GM12878 (cell line): Measurements from ENCODE around the gene PTPN14. TPM values are rescaled to one million over a fixed set of nuclear protein-coding genes. Genes with fewer than 3 reads are reported as not detected.

ENCODE experiments used
- ATAC-seq: fragments of 200-7000 bp; cut with Tn5 transposase; 3 replicates; pipeline ENCODE4 v1.9.1; 2020; ENCODE audit warnings: mild to moderate bottlenecking, moderate library complexity
- BruUV-seq: library from RNA; stranded (reverse); fragments of 400-500 nt; replicated peaks from 2 replicates; lab custom pipeline; 2021; lab: Mats Ljungman, UMichigan
- CTCF ChIA-PET: fragments of 300-600 bp; sonication (Branson Sonifier 250); formaldehyde crosslinking; extraction: SDS; loops from one replicate; lab custom pipeline; 2021; ENCODE audit warnings: inconsistent platforms; lab: Yijun Ruan, JAX
- POLR2A ChIA-PET: fragments of 350-600 bp; formaldehyde crosslinking; extraction: SDS; loops from one replicate; lab custom pipeline; 2021; ENCODE audit warnings: inconsistent platforms; lab: Charles Lee
- RAD21 ChIA-PET: fragments of 300-600 bp; sonication (Branson Sonifier 250); formaldehyde crosslinking; loops from one replicate; lab custom pipeline; 2023; ENCODE audit warnings: antibody characterized with exemption; ENCODE audit not compliant: unreplicated experiment; lab: Charles Lee
- SMC1A ChIA-PET: fragments of 300-600 bp; sonication (Branson Sonifier 250); formaldehyde crosslinking; loops from one replicate; lab custom pipeline; 2023; ENCODE audit not compliant: unreplicated experiment, uncharacterized antibody; lab: Charles Lee
- DNase-seq: peaks from one replicate; pipeline ENCODE4 v3.0.0-alpha.2; 2011; ENCODE audit warnings: low read depth, low spot score
- FAIRE-seq: peaks from 3 replicates; lab custom pipeline; 2011; peaks lifted over from hg19 to GRCh38; lab: Jason Lieb, UNC
- H2AFZ ChIP-seq: 2 replicates; pipeline ENCODE4 v1.6.0; 2011; ENCODE audit warnings: low read depth, low read length, control low read depth; ENCODE audit not compliant: control insufficient read depth
- H3K27ac ChIP-seq: 2 replicates; pipeline ENCODE4 v1.5.1; 2011; ENCODE audit warnings: control low read depth; ENCODE audit not compliant: control insufficient read depth, insufficient read depth
- H3K27me3 ChIP-seq, 2 experiments: replicated peaks in 1 of 2; 2 replicates each; pipeline versions ENCODE4 v1.6.0 to v1.6.1; 2011; ENCODE audit warnings: low read length in 1 of 2; ENCODE audit not compliant: control insufficient read depth in 2 of 2, insufficient read depth in 2 of 2
- H3K36me3 ChIP-seq, 2 experiments: 2 replicates each; pipeline ENCODE4 v1.5.1; 2011; ENCODE audit warnings: low read length in 1 of 2; ENCODE audit not compliant: control insufficient read depth in 2 of 2, insufficient read depth in 2 of 2
- H3K4me1 ChIP-seq: 2 replicates; pipeline ENCODE4 v1.6.1; 2011; ENCODE audit warnings: mild to moderate bottlenecking, low read length, moderate library complexity, mixed read lengths; ENCODE audit not compliant: control insufficient read depth, insufficient read depth
- H3K4me2 ChIP-seq: 2 replicates; pipeline ENCODE4 v1.6.0; 2011; ENCODE audit warnings: control low read depth; ENCODE audit not compliant: control insufficient read depth, insufficient read depth
- H3K4me3 ChIP-seq: fragments of 200-600 bp; sonication (generic); 2 replicates; pipeline ENCODE4 v1.5.1; 2016
- H3K79me2 ChIP-seq: 2 replicates; pipeline ENCODE4 v1.6.0; 2011; ENCODE audit warnings: low read length; ENCODE audit not compliant: control insufficient read depth, insufficient read depth
- H3K9ac ChIP-seq: 2 replicates; pipeline ENCODE4 v1.8.0; 2011; ENCODE audit warnings: low read length, control low read depth, mixed read lengths; ENCODE audit not compliant: control insufficient read depth, insufficient read depth
- H3K9me3 ChIP-seq: replicated peaks from 3 replicates; pipeline ENCODE4 v1.5.1; 2011; ENCODE audit warnings: mild to moderate bottlenecking, low read length; ENCODE audit not compliant: control insufficient read depth, insufficient read depth
- H4K20me1 ChIP-seq: 2 replicates; pipeline ENCODE4 v1.6.0; 2011; ENCODE audit not compliant: control insufficient read depth, insufficient read depth
- E4F1 ChIP-seq: fragments of 450-650 bp; IDR thresholded peaks from 2 replicates; pipeline ENCODE4 v1.6.1; 2018; ENCODE audit warnings: borderline replicate concordance, mild to moderate bottlenecking; ENCODE audit not compliant: partially characterized antibody
- EGR1 ChIP-seq, 2 experiments: IDR thresholded peaks; 1 replicate in 1 of 2; 2 replicates in 1 of 2; pipeline ENCODE4 v1.6.1; 2011 to 2012; ENCODE audit warnings: low read depth in 2 of 2, low read length in 2 of 2, borderline replicate concordance in 1 of 2, mild to moderate bottlenecking in 1 of 2, moderate library complexity in 1 of 2
- IKZF1 ChIP-seq: fragments of 450-650 bp; conservative IDR thresholded peaks from 2 replicates; pipeline ENCODE4 v1.6.1; 2017; ENCODE audit warnings: antibody characterized with exemption, mild to moderate bottlenecking
- IKZF2 ChIP-seq, 2 experiments: fragments of 450-650 bp; IDR thresholded peaks; 2 replicates each; pipeline ENCODE4 v1.6.1; 2017; ENCODE audit warnings: mild to moderate bottlenecking in 2 of 2, moderate library complexity in 2 of 2
- LARP7 ChIP-seq: fragments of 450-650 bp; IDR thresholded peaks from 2 replicates; pipeline ENCODE4 v1.6.1; 2017; ENCODE audit warnings: mild to moderate bottlenecking
- PAX8 ChIP-seq: fragments of 450-650 bp; IDR thresholded peaks from 2 replicates; pipeline ENCODE4 v1.6.1; 2017; ENCODE audit warnings: mild to moderate bottlenecking, moderate library complexity
- RFX5 ChIP-seq: IDR thresholded peaks from 2 replicates; pipeline ENCODE4 v1.6.1; 2011; ENCODE audit warnings: low read depth, low read length, improper control_type of control experiment
- SIX5 ChIP-seq: IDR thresholded peaks from 2 replicates; pipeline ENCODE4 v1.6.1; 2011; ENCODE audit warnings: mild to moderate bottlenecking, low read depth, low read length, moderate library complexity; ENCODE audit not compliant: severe bottlenecking
- TAF1 ChIP-seq: IDR thresholded peaks from 2 replicates; pipeline ENCODE4 v1.6.1; 2011; ENCODE audit warnings: mild to moderate bottlenecking, low read depth, low read length, borderline replicate concordance
- USF2 ChIP-seq: IDR thresholded peaks from 2 replicates; pipeline ENCODE4 v1.6.1; 2011; ENCODE audit warnings: low read depth, low read length, improper control_type of control experiment, borderline replicate concordance
- WGBS: methylation state at CpG from one replicate; pipeline ENCODE4 v1.1.6; 2016; ENCODE audit warnings: low lambda C conversion rate; ENCODE audit not compliant: insufficient replicate concordance, insufficient coverage; ENCODE audit errors: missing lambda C conversion rate; 5-methylcytosine and 5-hydroxymethylcytosine counted together
- in situ Hi-C: fragments of 300-500 bp; cut with MboI; formaldehyde crosslinking; loops from 9 replicates; pipeline ENCODE4 v1.14.3; 2018; ENCODE audit warnings: mixed read lengths
- intact Hi-C: fragments of 100-400 bp; cut with micrococcal nuclease; formaldehyde crosslinking; loops from one replicate; pipeline ENCODE4 v1.14.2; 2022; ENCODE audit not compliant: unreplicated experiment
- polyA plus RNA-seq, 11 experiments: library from polyadenylated mRNA; depleted of rRNA in 4 of 11; unstranded in 6 of 11; stranded (reverse) in 5 of 11; fragments of >200 nt; fragmentation: Nextera tagmentation in 4 of 11; fragmentation: Illumina TruSeq in 1 of 11; extraction: Ambion mirVana in 4 of 11; extraction: Trizol in 1 of 11; gene quantifications; 1 replicate in 1 of 11; 2 replicates in 10 of 11; pipeline versions ENCODE4 v1.2.1 to v1.2.3, GENCODE V29; 2011 to 2016; ENCODE audit warnings: inconsistent platforms in 2 of 11, missing spikeins in 2 of 11, low read depth in 1 of 11
- total RNA-seq, 4 experiments: library from RNA; depleted of rRNA in 3 of 4; stranded (reverse); fragments of >200 nt in 3 of 4; fragmentation: Illumina TruSeq in 1 of 4; extraction: Trizol in 1 of 4; gene quantifications; 2 replicates each; pipeline versions ENCODE4 v1.2.1 to v1.2.3, GENCODE V29; 2013 to 2021

PTPN14 gene
- total and polyA plus RNA-seq, 10 of the 15 experiments (the other 5 are each of a cell fraction or from before 2014, with no cell fraction given) = 0.05 to 5.1 (median 0.44) TPM

GRCh38 chr1:214571281-214571680 lies 19.9 kb upstream of the PTPN14 start:
- Histone ChIP-seq H3K4me1 (no peaks in the 10 kb centered on the region), H3K27ac (no peak overlapping the region), H3K9me3 (peaks cover 1% of the 10 kb centered on the region; the same call in 1 of the 3 replicates), H3K36me3 (no peaks in the 10 kb centered on the region), H2AFZ (no peak overlapping the region), H3K9ac (no peak overlapping the region), H4K20me1 (no peaks in the 10 kb centered on the region), H3K79me2 (no peaks in the 10 kb centered on the region), H3K4me2 (no peak overlapping the region), H3K27me3 (no peaks in the 10 kb centered on the region), H3K4me3 (no peak overlapping the region)
- intact Hi-C loops = no loop called here
- RAD21 ChIA-PET = interaction anchor here (0.5 to 0.6 kb wide), 2 partner anchors 18 to 267 kb away, joined by 3 to 4 read pairs; no protein-coding TSS in a partner anchor
- POLR2A ChIA-PET = no interaction called here
- in situ Hi-C loops = no loop called here
- no peak for TF ChIP-seq PAX8
- no peak for TF ChIP-seq LARP7
- TF ChIP-seq EGR1 (IDR thresholded peaks at IDR 0.05; ENCODE audit: borderline replicate concordance in 1 of 2, low read depth in 2 of 2, low read length in 2 of 2) = no peak
- TF ChIP-seq USF2 = no peak
- no peak for TF ChIP-seq TAF1
- no peak for TF ChIP-seq RFX5
- TF ChIP-seq SIX5 = no peak
- CTCF ChIA-PET = interaction anchor here (0.7 to 2.5 kb wide), 2 partner anchors 182 to 239 kb away, joined by 4 to 9 read pairs; no protein-coding TSS in a partner anchor
- SMC1A ChIA-PET = interaction anchor here (0.8 to 4.1 kb wide), 5 partner anchors 10 to 167 kb away, joined by 3 to 29 read pairs (median 3); no protein-coding TSS in a partner anchor
- BruUV-seq = no TSS peak
- FAIRE-seq (no peak), DNase-seq (no peak), ATAC-seq (no peak)

GRCh38 chr1:214570442-214570841 lies 19.0 kb upstream of the PTPN14 start:
- in situ Hi-C loops = no loop called here
- no peak for FAIRE-seq

More at GRCh38 chr1:214570442-214570841, 19.0 kb upstream of the PTPN14 start:
- H3K27ac ChIP-seq = no peak overlapping the region
- POLR2A ChIA-PET = no interaction called here
- peak; percentile 53 to 56; a peak in 3 of 4 replicates for TF ChIP-seq IKZF2 (IDR thresholded peaks at IDR 0.05)
- TF ChIP-seq IKZF1 = peak; percentile 41; the same call in 1 of the 2 replicates
- no peak for TF ChIP-seq E4F1
- TF ChIP-seq, all 136 proteins: peak for 2
- no peak overlapping the region for H3K9ac ChIP-seq
- 0% methylated on average over 2 of the region's 2 CpGs for WGBS
- no TSS peak for BruUV-seq
- DNase-seq (no peak), ATAC-seq (0 out of 3 replicates have a peak, but pooled peaks have one; percentile 10)
- H3K4me1 ChIP-seq = no peaks in the 10 kb centered on the region
- ChIA-PET CTCF (interaction anchor here (2.5 kb wide), 1 partner anchor 239 kb away, joined by 9 read pairs; no protein-coding TSS in a partner anchor), SMC1A (no interaction called here), RAD21 (no interaction called here)
- intact Hi-C loops = no loop called here
- no peaks in the 10 kb centered on the region for H3K9me3 ChIP-seq
- no peak overlapping the region for H3K4me2 ChIP-seq
- H3K79me2 ChIP-seq = no peaks in the 10 kb centered on the region
- no peak overlapping the region for H2AFZ ChIP-seq
- H3K36me3 ChIP-seq = no peaks in the 10 kb centered on the region
- no peaks in the 10 kb centered on the region for H4K20me1 ChIP-seq
- no peak overlapping the region for H3K4me3 ChIP-seq
- H3K27me3 ChIP-seq = no peaks in the 10 kb centered on the region
